Measurements from ENCODE around the gene AKT2.

Gene AKT2

DNA sequence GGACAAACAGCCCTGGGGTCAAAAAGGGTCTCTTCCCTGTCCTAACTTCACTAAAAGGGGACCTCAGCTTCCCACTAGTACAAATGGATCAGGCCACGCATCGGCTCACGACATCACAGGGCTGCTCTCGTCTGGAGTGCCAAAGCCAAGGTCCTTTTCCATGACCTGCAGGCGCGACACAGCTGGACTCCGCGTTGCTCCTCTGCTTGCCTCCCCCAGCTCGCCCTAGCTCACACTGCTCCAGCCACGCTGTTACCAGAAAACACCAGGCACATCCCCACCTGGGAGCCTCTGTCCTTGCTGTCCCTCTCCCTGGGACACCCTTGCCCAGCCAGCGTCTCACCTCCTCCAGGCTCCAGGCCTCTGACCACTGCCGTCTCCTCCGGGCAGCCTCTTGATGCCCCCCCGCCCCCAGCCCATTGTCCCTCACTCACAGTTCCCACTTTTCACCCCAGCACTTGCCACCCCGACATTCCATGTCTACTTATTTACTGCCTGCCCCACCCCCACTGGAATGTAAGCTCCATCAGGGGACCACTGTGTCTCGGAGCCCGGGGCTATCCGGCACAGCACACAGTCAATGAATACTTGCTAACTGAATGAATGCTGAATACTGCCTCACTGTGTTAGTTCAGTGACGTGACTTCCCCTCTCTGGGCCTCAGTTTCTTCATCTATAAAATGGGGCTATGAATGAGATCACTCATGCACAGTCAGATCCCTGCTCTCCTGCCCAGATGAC is 20.7 kb downstream of the AKT2 start:
- Histone ChIP-seq H3K36me3 (ENCODE audit: control insufficient read depth in 1 of 2, insufficient read depth in 2 of 2, low read length in 2 of 2) (peaks cover 27 to 33% of the 10 kb centered on the region in 2 experiments), H2BK120ac (ENCODE audit: insufficient read depth, low read length, poor library complexity) (no peak overlapping the region), H4K8ac (ENCODE audit: low read depth, low read length) (no peak overlapping the region), H3K79me2 (ENCODE audit: control insufficient read depth, insufficient read depth, low read length, poor library complexity) (no peaks in the 10 kb centered on the region), H3K4ac (ENCODE audit: low read depth, low read length) (no peak overlapping the region), H3K9me3 (ENCODE audit: insufficient read depth, low read depth, low read length) (peaks cover 5% of the 10 kb centered on the region), H3K4me2 (ENCODE audit: low read length) (no peak overlapping the region), H4K12ac (ENCODE audit: low read depth, low read length) (no peak overlapping the region), H2AK5ac (ENCODE audit: low read length) (no peak overlapping the region), H3K4me1 (ENCODE audit: control insufficient read depth in 1 of 2, insufficient read depth in 2 of 2, low read length in 2 of 2) (no peaks in the 10 kb centered on the region), H2BK5ac (ENCODE audit: low read depth, low read length, poor library complexity) (no peak overlapping the region), H3K23ac (ENCODE audit: low read length) (no peak overlapping the region), H3K14ac (ENCODE audit: low read length) (no peak overlapping the region), H3K27ac (ENCODE audit: low read depth, low read length) (no peak overlapping the region), H3K18ac (ENCODE audit: low read length) (no peak overlapping the region), H3K4me3 (ENCODE audit: low read depth, low read length) (no peak overlapping the region), H3K79me1 (ENCODE audit: low read length) (no peaks in the 10 kb centered on the region), H3K9ac (ENCODE audit: low read length) (no peak overlapping the region), H2BK12ac (ENCODE audit: low read length) (no peak overlapping the region), H2AFZ (ENCODE audit: insufficient read depth, low read length, poor library complexity) (no peak overlapping the region), H3K27me3 (ENCODE audit: insufficient read depth, low read length) (no peaks in the 10 kb centered on the region), H4K91ac (ENCODE audit: low read depth, low read length) (no peak overlapping the region)
- no CpG with 5 or more reads among the region's 19 CpGs for WGBS (ENCODE audit: extremely low coverage, insufficient coverage, insufficient read length)
- no peak for DNase-seq

- H3K27ac ChIP-seq (ENCODE audit: low read depth, low read length), result no peak overlapping the region
- H2AK5ac ChIP-seq (ENCODE audit: low read length), result no peak overlapping the region
- WGBS (ENCODE audit: extremely low coverage, insufficient coverage, insufficient read length), result no CpG with 5 or more reads among the region's 24 CpGs
- H3K23ac ChIP-seq (ENCODE audit: low read length), result no peak overlapping the region
- no peak overlapping the region for H3K4me2 ChIP-seq (ENCODE audit: low read length)
- no peak overlapping the region for H4K12ac ChIP-seq (ENCODE audit: low read depth, low read length)
- no peak overlapping the region for H3K14ac ChIP-seq (ENCODE audit: low read length)
- no peak overlapping the region for H3K4ac ChIP-seq (ENCODE audit: low read depth, low read length)
- no peaks in the 10 kb centered on the region for H3K4me1 ChIP-seq (ENCODE audit: control insufficient read depth in 1 of 2, insufficient read depth in 2 of 2, low read length in 2 of 2)
- peaks cover 27 to 32% of the 10 kb centered on the region in 2 experiments for H3K36me3 ChIP-seq (ENCODE audit: control insufficient read depth in 1 of 2, insufficient read depth in 2 of 2, low read length in 2 of 2)
- H3K9me3 ChIP-seq (ENCODE audit: insufficient read depth, low read depth, low read length), result peaks cover 5% of the 10 kb centered on the region
- H3K79me1 ChIP-seq (ENCODE audit: low read length), result no peaks in the 10 kb centered on the region
- H3K79me2 ChIP-seq (ENCODE audit: control insufficient read depth, insufficient read depth, low read length, poor library complexity), result no peaks in the 10 kb centered on the region
- no peak overlapping the region for H3K9ac ChIP-seq (ENCODE audit: low read length)
- peak overlapping the region; percentile 45 for H3K4me3 ChIP-seq (ENCODE audit: low read depth, low read length)
- no peak for DNase-seq
- H4K91ac ChIP-seq (ENCODE audit: low read depth, low read length), result no peak overlapping the region
- H2AFZ ChIP-seq (ENCODE audit: insufficient read depth, low read length, poor library complexity), result no peak overlapping the region
- no peak overlapping the region for H2BK120ac ChIP-seq (ENCODE audit: insufficient read depth, low read length, poor library complexity)
- H2BK5ac ChIP-seq (ENCODE audit: low read depth, low read length, poor library complexity), result no peak overlapping the region
- H3K18ac ChIP-seq (ENCODE audit: low read length), result no peak overlapping the region
- no peak overlapping the region for H2BK12ac ChIP-seq (ENCODE audit: low read length)
- H4K8ac ChIP-seq (ENCODE audit: low read depth, low read length), result no peak overlapping the region
- no peaks in the 10 kb centered on the region for H3K27me3 ChIP-seq (ENCODE audit: insufficient read depth, low read length)
Measured at GRCh38 chr19:40263440-40264313, 21.5 kb downstream of the AKT2 start.

- Histone ChIP-seq H2AFZ (ENCODE audit: insufficient read depth, low read length, poor library complexity) (no peak overlapping the region), H3K36me3 (ENCODE audit: control insufficient read depth in 1 of 2, insufficient read depth in 2 of 2, low read length in 2 of 2) (peaks cover 27 to 29% of the 10 kb centered on the region in 2 experiments), H3K9ac (ENCODE audit: low read length) (no peak overlapping the region), H3K79me2 (ENCODE audit: control insufficient read depth, insufficient read depth, low read length, poor library complexity) (no peaks in the 10 kb centered on the region), H2BK12ac (ENCODE audit: low read length) (no peak overlapping the region), H3K79me1 (ENCODE audit: low read length) (no peaks in the 10 kb centered on the region), H3K27ac (ENCODE audit: low read depth, low read length) (no peak overlapping the region), H3K14ac (ENCODE audit: low read length) (no peak overlapping the region), H3K23ac (ENCODE audit: low read length) (no peak overlapping the region), H2BK120ac (ENCODE audit: insufficient read depth, low read length, poor library complexity) (no peak overlapping the region), H3K18ac (ENCODE audit: low read length) (no peak overlapping the region), H2AK5ac (ENCODE audit: low read length) (no peak overlapping the region), H4K12ac (ENCODE audit: low read depth, low read length) (no peak overlapping the region), H3K27me3 (ENCODE audit: insufficient read depth, low read length) (no peaks in the 10 kb centered on the region), H3K9me3 (ENCODE audit: insufficient read depth, low read depth, low read length) (peaks cover 5% of the 10 kb centered on the region), H3K4me3 (ENCODE audit: low read depth, low read length) (no peak overlapping the region), H4K8ac (ENCODE audit: low read depth, low read length) (no peak overlapping the region), H3K4me1 (ENCODE audit: control insufficient read depth in 1 of 2, insufficient read depth in 2 of 2, low read length in 2 of 2) (no peaks in the 10 kb centered on the region), H3K4me2 (ENCODE audit: low read length) (no peak overlapping the region), H4K91ac (ENCODE audit: low read depth, low read length) (no peak overlapping the region), H3K4ac (ENCODE audit: low read depth, low read length) (no peak overlapping the region), H2BK5ac (ENCODE audit: low read depth, low read length, poor library complexity) (no peak overlapping the region)
- no CpG with 5 or more reads among the region's 3 CpGs for WGBS (ENCODE audit: extremely low coverage, insufficient coverage, insufficient read length)
- peak; percentile 14 to 28 for DNase-seq
Measured at GRCh38 chr19:40262422-40262821, 22.7 kb downstream of the AKT2 start.

- no peak overlapping the region for H2AK5ac ChIP-seq (ENCODE audit: low read length)
Measured at GRCh38 chr19:40261631-40262030, 23.5 kb downstream of the AKT2 start.

More at GRCh38 chr19:40261631-40262030, 23.5 kb downstream of the AKT2 start:
- Histone ChIP-seq H3K79me1 (ENCODE audit: low read length) (no peaks in the 10 kb centered on the region), H3K14ac (ENCODE audit: low read length) (no peak overlapping the region), H3K18ac (ENCODE audit: low read length) (no peak overlapping the region), H3K4ac (ENCODE audit: low read depth, low read length) (no peak overlapping the region), H3K4me2 (ENCODE audit: low read length) (no peak overlapping the region), H2BK120ac (ENCODE audit: insufficient read depth, low read length, poor library complexity) (no peak overlapping the region), H3K79me2 (ENCODE audit: control insufficient read depth, insufficient read depth, low read length, poor library complexity) (no peaks in the 10 kb centered on the region), H4K91ac (ENCODE audit: low read depth, low read length) (no peak overlapping the region), H2AFZ (ENCODE audit: insufficient read depth, low read length, poor library complexity) (no peak overlapping the region), H3K4me1 (ENCODE audit: control insufficient read depth in 1 of 2, insufficient read depth in 2 of 2, low read length in 2 of 2) (no peaks in the 10 kb centered on the region), H3K27ac (ENCODE audit: low read depth, low read length) (no peak overlapping the region), H4K8ac (ENCODE audit: low read depth, low read length) (no peak overlapping the region), H2BK12ac (ENCODE audit: low read length) (no peak overlapping the region), H3K9me3 (ENCODE audit: insufficient read depth, low read depth, low read length) (peaks cover 5% of the 10 kb centered on the region), H3K27me3 (ENCODE audit: insufficient read depth, low read length) (no peaks in the 10 kb centered on the region), H3K4me3 (ENCODE audit: low read depth, low read length) (no peak overlapping the region), H3K36me3 (ENCODE audit: control insufficient read depth in 1 of 2, insufficient read depth in 2 of 2, low read length in 2 of 2) (peaks cover 34 to 35% of the 10 kb centered on the region in 2 experiments), H4K12ac (ENCODE audit: low read depth, low read length) (no peak overlapping the region), H3K23ac (ENCODE audit: low read length) (no peak overlapping the region), H2BK5ac (ENCODE audit: low read depth, low read length, poor library complexity) (no peak overlapping the region), H3K9ac (ENCODE audit: low read length) (no peak overlapping the region)
- no peak for DNase-seq
- no CpG with 5 or more reads among the region's 8 CpGs for WGBS (ENCODE audit: extremely low coverage, insufficient coverage, insufficient read length)

Measured in trophoblast cell (in vitro differentiated cells and primary cell).